Stomach (tissue), 9 donors: Measurements from ENCODE around the gene CBX2. TPM values are rescaled to one million over a fixed set of nuclear protein-coding genes. Genes with fewer than 3 reads are reported as not detected.
A peak's percentile ranks its signal among the peaks of the same experiment; 100 is the strongest.

ENCODE experiments used
- DNase-seq, 2 donors: peaks; one replicate each; pipeline versions ENCODE4 v3.0.0 to v3.0.0-alpha.2; 2013 to 2019
- H3K27ac ChIP-seq, 5 donors: fragments of 200-600 bp in 4 of 5; sonication (generic) in 4 of 5; one replicate each; pipeline ENCODE4 v1.5.1; 2013 to 2019; ENCODE audit warnings: mild to moderate bottlenecking in 1 of 5, moderate library complexity in 1 of 5
- H3K27me3 ChIP-seq, 3 donors: fragments of 200-600 bp; sonication (generic); one replicate each; pipeline ENCODE4 v1.5.1; 2017 to 2019; ENCODE audit warnings: mixed run types in 1 of 3
- H3K36me3 ChIP-seq, 4 donors: fragments of 200-600 bp; sonication (generic); 1 replicate in 3 of 4; 2 replicates in 1 of 4; pipeline ENCODE4 v1.5.1; 2016 to 2019
- H3K4me1 ChIP-seq, 4 donors: fragments of 200-600 bp; sonication (generic); one replicate each; pipeline ENCODE4 v1.5.1; 2016 to 2019
- H3K4me3 ChIP-seq, 4 donors: fragments of 200-600 bp; sonication (generic) in 3 of 4; one replicate each; pipeline ENCODE4 v1.5.1; 2016 to 2019; ENCODE audit warnings: mild to moderate bottlenecking in 1 of 4
- H3K9me3 ChIP-seq, 4 donors: fragments of 200-600 bp; sonication (generic); one replicate each; pipeline ENCODE4 v1.5.1; 2016 to 2019
- EP300 ChIP-seq: sonication (generic); formaldehyde crosslinking; IDR thresholded peaks from one replicate; pipeline ENCODE4 v1.6.1; 2017; ENCODE audit warnings: antibody characterized with exemption
- POLR2A ChIP-seq, 4 donors: fragments of 450-650 bp; IDR thresholded peaks; one replicate each; pipeline ENCODE4 v1.6.1; 2016; ENCODE audit warnings: antibody characterized with exemption in 4 of 4, control low read depth in 2 of 4, mild to moderate bottlenecking in 1 of 4, moderate library complexity in 1 of 4
- POLR2AphosphoS5 ChIP-seq, 3 donors: sonication (generic); formaldehyde crosslinking; IDR thresholded peaks; one replicate each; pipeline ENCODE4 v1.6.1; 2016; ENCODE audit warnings: antibody characterized with exemption in 3 of 3
- WGBS, 5 donors: extraction: QIAGEN DNeasy Blood & Tissue Kit in 3 of 5; methylation state at CpG; one replicate each; pipeline versions ENCODE4 v1.1.5 to v1.1.7; 2013 to 2018; 5-methylcytosine and 5-hydroxymethylcytosine counted together
- intact Hi-C: fragments of 100-400 bp; cut with DNase I; formaldehyde crosslinking; loops from one replicate; pipeline ENCODE4 v1.15.1; 2023; ENCODE audit warnings: low total_unique reads
- polyA plus RNA-seq, 3 donors: library from polyadenylated mRNA; stranded (reverse); fragments of 200-250 nt; gene quantifications; one replicate each; pipeline ENCODE4 v1.2.3, GENCODE V29; 2013
- total RNA-seq, 5 donors: library from RNA; depleted of rRNA; stranded (reverse); fragments of >200 nt; gene quantifications; one replicate each; pipeline versions ENCODE4 v1.1.0 to v1.2.3, GENCODE V29; 2014 to 2016
- TF ChIP-seq, protein P1 (sequence below), 7 experiments: fragments of 450-650 bp in 4 of 7; fragments of 200-600 bp in 3 of 7; sonication (generic) in 3 of 7; IDR thresholded peaks; one replicate each; pipeline ENCODE4 v1.5.1; 2016 to 2019; ENCODE audit warnings: antibody characterized with exemption in 7 of 7, control low read depth in 2 of 7, mild to moderate bottlenecking in 1 of 7
- donor health status: healthy with polysubstance abuse.
- donor health status: Bipolar disorder and iron deficiency.
- donor health status: healthy.

Gene CBX2
- total and polyA plus RNA-seq, 8 donors, result under 0.01 to 1.3 (median 1.0) TPM; not detected in 3

GRCh38 chr17:79821331-79822095 lies 43.6 kb downstream of the CBX2 start:
- Histone ChIP-seq H3K27me3 (peaks cover 0 to 37% (median 3%) of the 10 kb centered on the region in 3 donors), H3K9me3 (no peaks in the 10 kb centered on the region), H3K36me3 (no peaks in the 10 kb centered on the region), H3K4me3 (no peak overlapping the region), H3K27ac (no peak overlapping the region), H3K4me1 (peaks cover 0 to 8% (median 3%) of the 10 kb centered on the region in 4 donors)
- TF ChIP-seq, protein P1, sequence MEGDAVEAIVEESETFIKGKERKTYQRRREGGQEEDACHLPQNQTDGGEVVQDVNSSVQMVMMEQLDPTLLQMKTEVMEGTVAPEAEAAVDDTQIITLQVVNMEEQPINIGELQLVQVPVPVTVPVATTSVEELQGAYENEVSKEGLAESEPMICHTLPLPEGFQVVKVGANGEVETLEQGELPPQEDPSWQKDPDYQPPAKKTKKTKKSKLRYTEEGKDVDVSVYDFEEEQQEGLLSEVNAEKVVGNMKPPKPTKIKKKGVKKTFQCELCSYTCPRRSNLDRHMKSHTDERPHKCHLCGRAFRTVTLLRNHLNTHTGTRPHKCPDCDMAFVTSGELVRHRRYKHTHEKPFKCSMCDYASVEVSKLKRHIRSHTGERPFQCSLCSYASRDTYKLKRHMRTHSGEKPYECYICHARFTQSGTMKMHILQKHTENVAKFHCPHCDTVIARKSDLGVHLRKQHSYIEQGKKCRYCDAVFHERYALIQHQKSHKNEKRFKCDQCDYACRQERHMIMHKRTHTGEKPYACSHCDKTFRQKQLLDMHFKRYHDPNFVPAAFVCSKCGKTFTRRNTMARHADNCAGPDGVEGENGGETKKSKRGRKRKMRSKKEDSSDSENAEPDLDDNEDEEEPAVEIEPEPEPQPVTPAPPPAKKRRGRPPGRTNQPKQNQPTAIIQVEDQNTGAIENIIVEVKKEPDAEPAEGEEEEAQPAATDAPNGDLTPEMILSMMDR (IDR thresholded peaks at IDR 0.05), result no peak
- TF ChIP-seq EP300 (no peak), POLR2A (IDR thresholded peaks at IDR 0.05) (no peak), POLR2AphosphoS5 (IDR thresholded peaks at IDR 0.05) (no peak)
- intact Hi-C loops, result no loop called here
- no peak for DNase-seq
- WGBS, 5 donors, result 77 to 83% (median 80%) methylated on average over 9 to 12 of the region's 12 CpGs

DNA sequence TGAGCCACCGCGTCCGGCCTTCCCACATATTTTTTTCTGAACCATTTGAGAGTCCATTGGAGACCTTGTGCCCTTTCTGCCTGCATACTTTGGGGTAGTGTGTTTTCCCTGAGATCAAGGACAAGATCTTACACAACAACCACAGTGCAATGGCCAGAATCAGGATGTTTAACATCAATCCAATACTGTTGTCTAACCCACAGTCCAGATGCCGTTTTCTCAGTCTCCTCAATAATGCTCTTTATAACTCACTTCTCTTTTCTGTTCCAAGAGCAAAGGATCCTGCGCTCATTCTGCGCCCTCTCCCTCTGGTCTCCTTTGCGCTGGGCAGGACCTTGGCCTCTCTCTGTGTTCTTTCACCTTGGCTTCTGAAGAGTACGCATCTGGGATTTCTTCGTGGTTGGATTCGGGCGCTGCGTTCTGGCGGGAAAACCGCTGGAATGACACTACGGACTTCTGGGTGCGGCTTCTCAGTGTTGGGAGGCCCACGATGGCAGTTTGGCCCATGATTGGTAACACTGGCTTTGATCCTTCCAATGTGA lies 44.7 kb downstream of the CBX2 start:
- no peak for DNase-seq
- WGBS, 5 donors, result 87 to 96% (median 94%) methylated on average over 17 of the region's 17 CpGs
- H3K4me3 ChIP-seq, result no peak overlapping the region
- H3K27me3 ChIP-seq, result peaks cover 0 to 30% (median 0%) of the 10 kb centered on the region in 3 donors
- TF ChIP-seq POLR2A (IDR thresholded peaks at IDR 0.05), result no peak
- TF ChIP-seq POLR2AphosphoS5 (IDR thresholded peaks at IDR 0.05), result no peak
- TF ChIP-seq, protein P1 (IDR thresholded peaks at IDR 0.05), result no peak
- TF ChIP-seq EP300, result no peak
- H3K9me3 ChIP-seq, result no peaks in the 10 kb centered on the region
- H3K27ac ChIP-seq, result no peak overlapping the region
- intact Hi-C loops, result no loop called here
- peaks cover 0 to 12% (median 3%) of the 10 kb centered on the region in 4 donors for H3K4me1 ChIP-seq
- no peaks in the 10 kb centered on the region for H3K36me3 ChIP-seq

GRCh38 chr17:79824234-79824633 lies 46.3 kb downstream of the CBX2 start:
- 95 to 98% (median 96%) methylated on average over 17 of the region's 17 CpGs for WGBS, 5 donors
- intact Hi-C loops, result no loop called here
- peaks cover 0 to 12% (median 10%) of the 10 kb centered on the region in 4 donors for H3K4me1 ChIP-seq

GRCh38 chr17:79824893-79825579 lies 47.1 kb downstream of the CBX2 start:
- no peak for TF ChIP-seq EP300
- TF ChIP-seq POLR2AphosphoS5 (IDR thresholded peaks at IDR 0.05), result no peak
- TF ChIP-seq POLR2A (IDR thresholded peaks at IDR 0.05), result peak in 1 of 4 donors; percentile 17
- TF ChIP-seq, protein P1 (IDR thresholded peaks at IDR 0.05), result no peak
- Histone ChIP-seq H3K27ac (no peak overlapping the region), H3K4me3 (no peak overlapping the region), H3K4me1 (peaks cover 0 to 20% (median 17%) of the 10 kb centered on the region in 4 donors), H3K27me3 (peaks cover 0 to 22% (median 0%) of the 10 kb centered on the region in 3 donors), H3K36me3 (no peaks in the 10 kb centered on the region), H3K9me3 (no peaks in the 10 kb centered on the region)
- 57 to 70% (median 61%) methylated on average over 5 to 6 of the region's 6 CpGs for WGBS, 5 donors
- DNase-seq, result no peak
- intact Hi-C loops, result no loop called here

More at GRCh38 chr17:79824234-79824633, 46.3 kb downstream of the CBX2 start:
- Histone ChIP-seq H3K4me3 (no peak overlapping the region), H3K36me3 (no peaks in the 10 kb centered on the region), H3K9me3 (no peaks in the 10 kb centered on the region), H3K27ac (no peak overlapping the region), H3K27me3 (peaks cover 0 to 22% (median 0%) of the 10 kb centered on the region in 3 donors)
- no peak for DNase-seq
- TF ChIP-seq EP300, result no peak
- TF ChIP-seq POLR2AphosphoS5 (IDR thresholded peaks at IDR 0.05), result no peak
